Stimulated activated CD8-positive, alpha-beta memory T cell treated with anti-CD3 and anti-CD28 coated beads, Interleukin-7, amount 100 ng/mL, for 1 hour (primary cell): ENCODE results near the gene RNASEH2C.
"Not testable (repeated sequence)": the region's sequence is repeated elsewhere in the genome, so short reads cannot be mapped to it uniquely, and the experiment has no call there.

Source experiments
- DNase-seq, 2 donors: peaks; one replicate each; pipeline ENCODE4 v3.0.0-alpha.2; 2020; ENCODE audit warnings: low read depth in 2 of 2

Gene RNASEH2C

GRCh38 chr11:65685981-65686380 is 34.6 kb downstream of the RNASEH2C start:
- DNase-seq: no peak

- not testable (repeated sequence) for DNase-seq
Observed at GRCh38 chr11:65683480-65683879, 37.1 kb downstream of the RNASEH2C start.

- no peak for DNase-seq
Observed at GRCh38 chr11:65680192-65680743, 40.3 kb downstream of the RNASEH2C start.

GRCh38 chr11:65672982-65673381 is 47.6 kb downstream of the RNASEH2C start:
- DNase-seq: no peak

- no peak for DNase-seq
Observed at GRCh38 chr11:65672180-65672860, 48.3 kb downstream of the RNASEH2C start.
